NCI-H1105 (cell line): ENCODE data around the gene GAK.

Source experiments
- DNase-seq: peaks from one replicate; lab custom pipeline; 2025; lab: John Stamatoyannopoulos, UW

Gene GAK

GRCh38 chr4:848307-848691 is 83.8 kb downstream of the GAK start:
- DNase-seq, result no peak

DNA sequence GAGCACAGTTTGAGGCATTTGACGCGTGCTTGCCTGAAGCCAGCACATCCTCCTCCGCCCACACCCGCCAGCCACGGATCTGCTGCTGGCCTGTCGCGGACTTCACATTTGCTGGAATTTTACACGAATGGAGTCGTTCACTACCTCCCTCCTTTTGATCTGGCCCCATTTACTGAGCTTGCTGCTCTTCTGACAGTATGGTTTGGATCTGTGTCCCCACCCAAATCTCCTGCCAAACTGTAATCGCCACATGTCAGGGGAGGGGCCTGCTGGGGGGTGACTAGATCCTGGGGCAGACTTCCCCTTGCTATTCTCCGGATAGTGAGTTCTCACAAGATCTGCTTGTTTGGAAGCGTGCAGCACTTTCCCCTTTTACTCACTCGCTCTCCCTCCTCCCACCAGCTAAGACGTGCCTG is 86.3 kb downstream of the GAK start:
- no peak for DNase-seq

DNA sequence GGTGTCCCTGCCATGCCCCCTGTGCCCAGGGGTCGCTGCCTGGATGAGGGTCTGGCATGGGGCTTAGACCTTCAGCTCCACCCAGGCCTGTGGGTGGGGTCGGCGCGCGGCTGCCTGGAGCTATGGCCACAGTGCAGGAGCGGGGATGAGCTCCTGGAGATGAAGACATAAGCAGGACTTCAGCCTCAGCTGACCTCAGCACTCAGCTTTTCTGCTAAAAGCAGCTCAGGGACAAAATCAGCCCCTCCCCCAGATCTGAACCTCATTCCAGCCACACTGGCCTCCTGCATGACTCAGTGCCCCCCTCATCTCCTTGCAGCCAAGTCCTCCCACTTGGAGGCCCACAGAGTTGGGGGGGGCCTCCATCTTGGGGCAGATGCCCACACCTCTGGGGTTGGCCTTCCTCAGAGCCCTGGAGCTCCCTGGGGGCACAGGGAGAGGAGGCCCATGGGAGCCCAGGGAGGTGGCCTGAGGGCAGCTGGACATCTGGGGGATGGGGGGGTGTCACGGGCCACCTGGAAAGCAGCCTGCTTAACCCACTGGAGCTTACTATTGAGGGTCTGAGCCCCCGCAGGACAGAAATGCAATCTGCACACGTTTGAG is 86.8 kb downstream of the GAK start:
- no peak for DNase-seq

GRCh38 chr4:844752-845232 is 87.3 kb downstream of the GAK start:
- DNase-seq, result no peak

DNA sequence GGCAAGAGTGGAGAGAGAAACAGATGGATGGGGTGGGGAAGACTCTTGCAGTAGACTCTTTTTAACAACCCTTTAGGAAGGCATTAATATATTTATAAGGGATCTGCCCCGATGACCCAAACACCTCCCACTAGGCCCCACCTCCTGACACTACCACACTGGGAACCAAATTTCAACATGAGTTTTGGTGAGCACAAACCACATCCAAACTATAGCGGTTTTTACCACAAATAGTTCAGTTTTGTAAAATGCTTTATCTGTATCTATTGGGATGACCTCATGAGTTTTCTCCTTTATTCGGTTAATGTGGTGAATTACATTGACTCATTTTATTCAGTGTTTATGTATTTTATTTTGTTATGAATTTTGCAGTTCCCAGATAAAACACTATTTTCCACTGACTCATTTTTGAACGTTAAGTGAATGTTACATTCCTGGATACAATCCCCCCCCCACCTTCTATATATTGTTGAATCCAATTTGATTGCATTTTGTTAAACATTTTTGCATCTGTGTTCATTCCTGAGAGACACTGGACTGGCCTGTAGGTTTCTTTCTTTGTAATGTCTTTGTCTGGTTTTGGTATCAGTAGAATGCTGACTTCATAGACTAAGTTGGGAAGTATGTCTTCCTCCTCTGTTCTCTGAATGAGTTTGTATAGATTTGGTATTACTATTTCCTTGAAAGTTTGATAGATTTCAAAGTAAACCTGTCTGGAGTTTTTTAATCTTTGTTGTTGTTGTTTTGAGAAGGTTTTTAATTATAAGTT is 92.3 kb downstream of the GAK start:
- no peak for DNase-seq

- DNase-seq, result no peak
Measured at GRCh38 chr4:837772-838171, 94.3 kb downstream of the GAK start.

DNA sequence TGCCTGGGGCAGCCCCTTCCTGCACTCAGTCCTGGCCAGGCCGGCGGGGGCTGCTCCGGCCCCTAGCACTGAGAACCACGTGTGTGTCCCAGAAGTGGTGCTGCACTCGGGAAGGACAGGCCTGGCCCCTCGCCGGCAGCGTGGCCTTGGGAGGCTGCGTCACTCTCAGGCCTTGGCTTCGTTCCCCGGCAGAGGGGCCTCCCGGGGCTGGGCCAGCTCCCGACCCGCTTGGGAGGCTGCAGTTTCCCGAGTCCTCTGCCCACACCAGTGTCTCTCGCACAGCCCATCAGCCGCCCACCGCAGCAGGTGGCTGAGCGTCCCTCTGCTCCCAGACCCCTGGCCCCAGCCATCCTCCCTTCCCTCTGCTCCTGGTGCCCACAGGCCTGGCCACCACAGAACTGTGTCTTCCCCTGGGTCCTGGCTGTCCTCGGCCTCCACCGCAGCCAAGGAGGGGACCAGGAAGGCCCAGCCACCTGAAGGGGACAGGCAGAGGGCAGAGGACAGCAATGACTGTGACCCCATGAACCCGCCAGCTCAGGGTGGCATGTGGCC is 95.3 kb downstream of the GAK start:
- no peak for DNase-seq

DNA sequence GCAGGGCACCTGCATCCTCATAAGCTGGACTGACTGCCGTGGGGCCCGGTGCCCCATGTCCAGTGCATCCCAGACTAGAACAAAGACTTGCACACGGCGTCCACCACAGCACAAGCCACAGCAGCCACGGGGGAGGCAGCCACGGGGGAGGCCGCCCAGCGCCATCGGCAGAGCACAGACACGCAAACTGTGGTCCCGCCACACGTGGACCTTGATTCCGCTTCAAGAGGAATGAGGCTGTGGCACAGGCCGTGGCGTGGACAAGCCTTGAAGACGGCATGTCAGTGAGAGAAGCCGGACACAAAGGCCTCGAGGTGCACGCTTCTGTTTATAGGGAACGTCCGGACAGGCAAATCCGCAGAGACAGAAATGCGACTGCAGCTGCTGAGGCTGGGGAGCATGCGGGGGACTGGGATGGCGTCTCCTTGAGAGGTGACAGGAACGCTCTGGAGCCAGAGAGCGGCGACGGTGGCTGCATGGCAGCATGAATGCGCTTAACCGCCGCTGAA is 96.1 kb downstream of the GAK start:
- no peak for DNase-seq

- DNase-seq, result peak; percentile 50
Measured at GRCh38 chr4:835148-836002, 96.7 kb downstream of the GAK start.

- no peak for DNase-seq
Measured at GRCh38 chr4:834368-835147, 97.6 kb downstream of the GAK start.

- DNase-seq, result no peak
Measured at GRCh38 chr4:833731-834367, 98.3 kb downstream of the GAK start.

- DNase-seq, result no peak
Measured at GRCh38 chr4:833156-833555, 99.0 kb downstream of the GAK start.

GRCh38 chr4:832536-832935 is 99.6 kb downstream of the GAK start:
- no peak for DNase-seq

DNA sequence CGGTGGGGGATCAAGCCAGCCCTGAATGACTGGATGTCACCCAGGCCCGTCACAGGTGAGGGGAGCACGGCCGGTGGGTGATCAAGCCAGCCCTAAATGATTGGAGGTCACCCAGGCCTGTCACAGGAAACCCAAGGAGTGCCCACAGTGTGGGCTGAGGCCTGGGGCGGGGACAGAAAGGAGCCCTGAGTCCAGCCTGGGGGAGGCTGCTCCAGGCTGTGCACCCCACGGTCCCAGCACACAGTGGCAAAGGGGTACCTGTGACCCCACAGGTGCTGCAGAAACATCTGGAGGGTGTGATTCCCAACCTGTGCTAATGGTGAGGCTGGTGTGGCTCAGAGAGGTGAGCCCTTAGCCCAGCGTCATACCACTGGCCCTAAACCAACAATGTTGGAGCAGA is 100.0 kb downstream of the GAK start:
- DNase-seq, result no peak

DNA sequence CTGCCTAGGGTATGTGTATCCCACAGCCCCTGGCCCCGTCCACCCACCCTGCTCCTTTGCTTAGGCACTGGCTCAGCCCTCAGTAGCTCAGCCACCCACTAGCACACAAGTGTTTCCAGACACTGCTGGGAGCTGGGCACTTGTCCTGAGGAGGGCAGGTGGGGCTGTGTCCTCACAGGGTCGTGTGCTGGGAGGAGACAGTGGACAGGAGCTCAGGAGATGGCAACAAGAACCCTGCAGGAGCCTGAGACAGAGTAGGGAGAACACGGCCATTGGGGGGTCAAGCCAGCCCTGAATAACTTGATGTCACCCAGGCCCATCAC is 100.7 kb downstream of the GAK start:
- DNase-seq, result no peak

DNA sequence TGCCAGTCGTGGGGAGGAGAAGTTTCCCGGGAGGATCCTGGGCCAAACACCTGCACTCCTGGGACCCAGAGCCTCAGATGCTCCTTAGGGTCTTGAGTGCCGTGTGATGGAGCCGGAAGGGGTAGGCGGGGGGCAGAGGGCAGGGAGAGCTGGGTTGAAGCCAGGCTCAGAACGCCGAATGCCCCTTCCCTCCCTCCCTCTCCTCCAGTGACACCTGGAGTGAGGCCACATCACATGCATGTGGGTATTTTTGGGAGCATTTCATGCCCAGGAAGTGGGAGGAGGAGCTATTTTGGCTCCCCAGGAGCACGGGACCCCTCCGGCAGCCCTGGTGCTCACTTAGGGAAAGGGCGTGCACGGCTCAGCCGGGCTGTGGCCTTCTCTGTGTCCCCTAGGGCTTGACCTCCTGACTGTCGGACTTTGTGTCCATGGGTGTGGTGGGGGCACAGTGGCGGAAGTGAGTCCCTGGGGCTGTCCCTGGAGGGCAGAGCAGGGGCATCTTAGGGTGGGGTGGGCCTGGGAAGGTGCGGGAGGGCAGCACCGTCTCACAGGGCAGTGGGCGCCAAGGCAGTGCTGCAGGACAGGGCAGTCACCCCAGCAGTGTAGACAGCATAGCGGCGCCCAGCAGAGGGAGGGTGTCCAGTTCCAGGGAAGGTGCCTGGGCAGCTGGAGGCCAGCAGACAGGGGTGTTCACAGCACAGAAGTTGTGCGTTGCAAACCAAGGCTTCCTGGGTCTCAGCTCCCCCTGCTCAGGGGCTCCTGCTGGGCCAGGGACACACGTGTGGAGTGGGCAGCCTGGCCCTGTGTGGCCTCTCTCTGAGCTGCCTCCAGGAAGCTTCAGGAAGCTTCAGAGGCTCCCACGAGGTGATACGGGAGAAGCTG is 101.3 kb downstream of the GAK start:
- no peak for DNase-seq

DNA sequence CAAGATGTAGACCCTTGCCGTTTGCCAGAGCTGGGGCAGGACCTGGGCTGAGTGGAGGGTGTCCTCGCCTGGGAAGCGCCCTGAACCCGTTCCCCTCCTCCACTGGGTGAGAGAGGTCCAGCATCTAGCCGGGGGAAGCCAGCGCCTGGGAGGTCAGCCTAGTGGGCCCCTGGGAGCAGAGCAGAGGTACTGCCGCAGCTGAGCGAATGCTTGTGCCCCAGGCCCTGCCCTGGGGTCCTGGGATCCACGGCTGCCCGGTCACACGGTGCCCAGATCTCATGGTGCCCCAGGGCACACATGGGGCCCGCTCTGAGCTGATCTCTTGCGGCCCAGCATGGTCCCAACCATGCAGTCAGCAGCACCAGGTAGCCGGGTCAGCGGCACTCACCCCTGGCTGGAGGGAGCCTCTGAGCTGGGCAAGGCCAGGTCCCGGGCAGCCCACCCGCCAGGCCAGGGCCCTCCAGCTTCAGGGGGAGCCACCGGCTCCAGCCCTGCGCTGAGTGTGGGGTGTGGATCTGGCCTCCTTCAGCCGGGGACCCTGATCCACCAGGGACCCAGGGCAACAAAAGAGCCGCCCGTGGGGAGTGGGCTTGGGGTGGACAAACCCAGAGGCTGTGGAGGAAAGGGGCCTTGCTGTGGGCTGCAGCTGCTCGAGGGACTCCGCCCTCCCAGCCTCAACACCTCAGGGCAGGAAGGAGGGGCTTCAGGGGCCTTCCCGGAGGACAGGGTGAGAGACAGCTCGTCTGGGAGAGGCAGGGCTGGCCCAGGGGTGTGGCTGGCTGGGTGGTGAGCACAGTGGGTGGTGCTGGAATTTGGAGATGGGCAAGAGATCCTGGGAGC is 102.1 kb downstream of the GAK start:
- DNase-seq, result no peak

GRCh38 chr4:829291-829690 is 102.8 kb downstream of the GAK start:
- no peak for DNase-seq

- no peak for DNase-seq
Measured at GRCh38 chr4:828641-829271, 103.4 kb downstream of the GAK start.
